ENCODE results near the gene CDC5L.

DNA sequence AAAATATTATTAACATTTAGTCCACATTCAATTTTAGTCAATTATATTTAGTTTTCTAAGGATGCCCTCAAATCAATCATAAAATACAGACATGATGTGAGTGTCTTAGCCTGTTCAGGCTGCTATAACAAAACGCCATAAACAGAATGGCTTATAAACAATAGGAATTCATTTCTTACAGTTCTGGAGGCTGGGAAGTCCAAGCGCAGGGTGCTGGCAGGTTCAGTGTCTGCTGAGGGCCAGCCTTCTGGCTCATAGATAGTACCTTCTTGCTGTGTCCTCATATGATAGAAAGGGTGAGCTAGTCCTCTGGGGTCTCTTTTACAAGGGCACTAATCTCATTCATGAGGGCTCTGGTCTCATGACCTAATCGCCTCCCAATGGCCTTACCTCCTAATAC is 10.0 kb upstream of the CDC5L start:
- TF ChIP-seq, protein P1, sequence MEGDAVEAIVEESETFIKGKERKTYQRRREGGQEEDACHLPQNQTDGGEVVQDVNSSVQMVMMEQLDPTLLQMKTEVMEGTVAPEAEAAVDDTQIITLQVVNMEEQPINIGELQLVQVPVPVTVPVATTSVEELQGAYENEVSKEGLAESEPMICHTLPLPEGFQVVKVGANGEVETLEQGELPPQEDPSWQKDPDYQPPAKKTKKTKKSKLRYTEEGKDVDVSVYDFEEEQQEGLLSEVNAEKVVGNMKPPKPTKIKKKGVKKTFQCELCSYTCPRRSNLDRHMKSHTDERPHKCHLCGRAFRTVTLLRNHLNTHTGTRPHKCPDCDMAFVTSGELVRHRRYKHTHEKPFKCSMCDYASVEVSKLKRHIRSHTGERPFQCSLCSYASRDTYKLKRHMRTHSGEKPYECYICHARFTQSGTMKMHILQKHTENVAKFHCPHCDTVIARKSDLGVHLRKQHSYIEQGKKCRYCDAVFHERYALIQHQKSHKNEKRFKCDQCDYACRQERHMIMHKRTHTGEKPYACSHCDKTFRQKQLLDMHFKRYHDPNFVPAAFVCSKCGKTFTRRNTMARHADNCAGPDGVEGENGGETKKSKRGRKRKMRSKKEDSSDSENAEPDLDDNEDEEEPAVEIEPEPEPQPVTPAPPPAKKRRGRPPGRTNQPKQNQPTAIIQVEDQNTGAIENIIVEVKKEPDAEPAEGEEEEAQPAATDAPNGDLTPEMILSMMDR (IDR thresholded peaks at IDR 0.05), result no peak
- TF ChIP-seq POLR2A (IDR thresholded peaks at IDR 0.05), result no peak

Data from heart left ventricle (tissue), 13 donors.